Measurements from ENCODE around the gene PRDX5. TPM values are rescaled to one million over a fixed set of nuclear protein-coding genes. Genes with fewer than 3 reads are reported as not detected.

PRDX5 gene
- total RNA-seq, 1 experiment from 2014 or later: 206 TPM

GRCh38 chr11:64367931-64368672, 50.2 kb downstream of the PRDX5 start:
- H3K27me3 ChIP-seq (replicated peaks; ENCODE audit: insufficient read depth, low read depth, low read length, poor library complexity): no peaks in the 10 kb centered on the region
- CTCF ChIA-PET: interaction anchor here (1.0 kb wide), 1 partner anchor 12 kb away, joined by 3 read pairs; no protein-coding TSS in a partner anchor
- H3K9me3 ChIP-seq (ENCODE audit: low read depth, low read length, poor library complexity, severe bottlenecking): no peaks in the 10 kb centered on the region
- no peak for DNase-seq (ENCODE audit: low spot score)
- peaks cover 15% of the 10 kb centered on the region for H3K36me3 ChIP-seq (ENCODE audit: insufficient read depth, low read length, poor library complexity, severe bottlenecking)
- no peak overlapping the region for H3K4me3 ChIP-seq (ENCODE audit: low read depth, low read length, poor library complexity, severe bottlenecking)
- no peak for TF ChIP-seq EZH2 (IDR thresholded peaks at IDR 0.05; ENCODE audit: borderline replicate concordance, low read depth, low read length, poor library complexity, severe bottlenecking)
- POLR2A ChIA-PET (ENCODE audit: low non-redundant PET): no interaction called here
- BruUV-seq (replicated peaks): no TSS peak
- no peak overlapping the region for H3K27ac ChIP-seq (ENCODE audit: low read depth, low read length, poor library complexity, severe bottlenecking)
- peaks cover 10% of the 10 kb centered on the region for H3K4me1 ChIP-seq (ENCODE audit: insufficient read depth, low read length, poor library complexity, severe bottlenecking)
- intact Hi-C loops (cut with micrococcal nuclease; ENCODE audit: unreplicated experiment): no loop called here

DNA sequence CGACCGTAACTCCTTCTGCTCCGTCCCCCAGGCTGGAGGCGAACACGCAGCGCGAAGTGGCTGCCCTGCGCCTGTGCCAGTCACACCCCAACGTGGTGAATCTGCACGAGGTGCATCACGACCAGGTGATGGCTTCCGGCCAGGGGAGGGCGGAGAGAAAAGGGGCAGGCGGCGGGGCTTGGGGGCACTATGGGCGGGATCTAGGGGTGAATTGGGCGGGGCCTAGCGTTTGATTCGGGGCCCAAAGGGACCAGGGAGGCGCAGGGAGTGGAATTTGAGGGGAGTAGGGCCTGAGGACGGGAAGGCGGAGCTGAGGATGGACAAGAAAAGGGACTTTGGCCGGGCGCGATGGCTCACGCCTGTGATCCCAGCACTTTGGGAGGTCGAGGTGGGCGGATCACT, 50.8 kb downstream of the PRDX5 start:
- ChIA-PET POLR2A (ENCODE audit: low non-redundant PET) (no interaction called here), CTCF (interaction anchor here (1.0 kb wide), 1 partner anchor 12 kb away, joined by 3 read pairs; no protein-coding TSS in a partner anchor)
- H3K9me3 ChIP-seq (ENCODE audit: low read depth, low read length, poor library complexity, severe bottlenecking): no peaks in the 10 kb centered on the region
- no peak for DNase-seq (ENCODE audit: low spot score)
- TF ChIP-seq CTCF (conservative IDR thresholded peaks at IDR 0.05; ENCODE audit: low read depth, low read length): no peak
- no peak for TF ChIP-seq EZH2 (IDR thresholded peaks at IDR 0.05; ENCODE audit: borderline replicate concordance, low read depth, low read length, poor library complexity, severe bottlenecking)
- H3K4me1 ChIP-seq (ENCODE audit: insufficient read depth, low read length, poor library complexity, severe bottlenecking): peaks cover 10% of the 10 kb centered on the region
- no peak overlapping the region for H3K4me3 ChIP-seq (ENCODE audit: low read depth, low read length, poor library complexity, severe bottlenecking)
- H3K27ac ChIP-seq (ENCODE audit: low read depth, low read length, poor library complexity, severe bottlenecking): no peak overlapping the region
- no peaks in the 10 kb centered on the region for H3K27me3 ChIP-seq (replicated peaks; ENCODE audit: insufficient read depth, low read depth, low read length, poor library complexity)
- intact Hi-C loops (cut with micrococcal nuclease; ENCODE audit: unreplicated experiment): no loop called here
- peaks cover 15% of the 10 kb centered on the region for H3K36me3 ChIP-seq (ENCODE audit: insufficient read depth, low read length, poor library complexity, severe bottlenecking)
- no TSS peak for BruUV-seq (replicated peaks)

DNA sequence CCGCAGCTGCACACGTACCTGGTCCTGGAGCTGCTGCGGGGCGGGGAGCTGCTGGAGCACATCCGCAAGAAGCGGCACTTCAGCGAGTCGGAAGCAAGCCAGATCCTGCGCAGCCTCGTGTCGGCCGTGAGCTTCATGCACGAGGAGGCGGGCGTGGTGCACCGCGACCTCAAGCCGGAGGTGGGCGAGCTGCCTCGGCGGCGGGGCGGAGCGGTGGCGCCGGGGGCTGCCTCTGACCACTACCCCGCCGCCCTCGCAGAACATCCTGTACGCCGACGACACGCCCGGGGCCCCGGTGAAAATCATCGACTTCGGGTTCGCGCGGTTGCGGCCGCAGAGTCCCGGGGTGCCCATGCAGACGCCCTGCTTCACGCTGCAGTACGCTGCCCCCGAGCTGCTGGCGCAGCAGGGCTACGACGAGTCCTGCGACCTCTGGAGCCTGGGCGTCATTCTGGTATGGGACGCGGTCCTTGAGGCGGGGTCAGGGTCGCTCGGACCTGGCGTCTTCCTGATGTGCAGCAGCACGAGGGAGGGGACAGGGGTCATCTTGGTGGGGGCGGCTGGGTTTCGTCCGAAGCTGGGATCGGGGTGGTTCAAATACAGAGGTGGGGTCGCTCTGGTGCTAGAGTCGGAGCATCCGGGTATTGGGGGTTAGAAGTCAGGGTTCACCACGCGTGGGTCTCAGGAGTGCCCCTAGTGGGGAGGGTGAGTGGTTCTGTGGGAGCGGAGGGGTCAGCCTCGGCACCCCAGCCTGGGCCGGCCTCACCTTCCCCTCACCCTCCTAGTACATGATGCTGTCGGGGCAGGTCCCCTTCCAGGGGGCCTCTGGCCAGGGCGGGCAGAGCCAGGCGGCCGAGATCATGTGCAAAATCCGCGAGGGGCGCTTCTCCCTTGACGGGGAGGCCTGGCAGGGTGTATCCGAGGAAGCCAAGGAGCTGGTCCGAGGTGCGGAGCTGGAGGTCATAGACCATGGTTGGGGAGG, 51.8 kb downstream of the PRDX5 start:
- CTCF ChIA-PET: no interaction called here
- no peak for DNase-seq (ENCODE audit: low spot score)
- Histone ChIP-seq H3K27me3 (replicated peaks; ENCODE audit: insufficient read depth, low read depth, low read length, poor library complexity) (no peaks in the 10 kb centered on the region), H3K27ac (ENCODE audit: low read depth, low read length, poor library complexity, severe bottlenecking) (no peak overlapping the region), H3K9me3 (ENCODE audit: low read depth, low read length, poor library complexity, severe bottlenecking) (no peaks in the 10 kb centered on the region), H3K4me3 (ENCODE audit: low read depth, low read length, poor library complexity, severe bottlenecking) (no peak overlapping the region), H3K36me3 (ENCODE audit: insufficient read depth, low read length, poor library complexity, severe bottlenecking) (peaks cover 15% of the 10 kb centered on the region), H3K4me1 (ENCODE audit: insufficient read depth, low read length, poor library complexity, severe bottlenecking) (peaks cover 10% of the 10 kb centered on the region)
- intact Hi-C loops (cut with micrococcal nuclease; ENCODE audit: unreplicated experiment): no loop called here
- TF ChIP-seq CTCF (conservative IDR thresholded peaks at IDR 0.05; ENCODE audit: low read depth, low read length) (no peak), EZH2 (IDR thresholded peaks at IDR 0.05; ENCODE audit: borderline replicate concordance, low read depth, low read length, poor library complexity, severe bottlenecking) (no peak)
- BruUV-seq (replicated peaks): no TSS peak
- POLR2A ChIA-PET (ENCODE audit: low non-redundant PET): no interaction called here
